ENCODE results near the gene MCAM.

- TF ChIP-seq CTCF (conservative IDR thresholded peaks at IDR 0.05) (no peak), EZH2 (IDR thresholded peaks at IDR 0.05; ENCODE audit: low read depth) (no peak)
Observed at GRCh38 chr11:119309411-119309810, 7.5 kb downstream of the MCAM start.

Data from PC-9 (cell line).